Measurements from ENCODE around the gene NFE2L2. TPM values are rescaled to one million over a fixed set of nuclear protein-coding genes. Genes with fewer than 3 reads are reported as not detected.

Gene NFE2L2
- total and polyA plus RNA-seq, 2 experiments from 2014 or later, result 35.0 to 39.1 TPM

DNA sequence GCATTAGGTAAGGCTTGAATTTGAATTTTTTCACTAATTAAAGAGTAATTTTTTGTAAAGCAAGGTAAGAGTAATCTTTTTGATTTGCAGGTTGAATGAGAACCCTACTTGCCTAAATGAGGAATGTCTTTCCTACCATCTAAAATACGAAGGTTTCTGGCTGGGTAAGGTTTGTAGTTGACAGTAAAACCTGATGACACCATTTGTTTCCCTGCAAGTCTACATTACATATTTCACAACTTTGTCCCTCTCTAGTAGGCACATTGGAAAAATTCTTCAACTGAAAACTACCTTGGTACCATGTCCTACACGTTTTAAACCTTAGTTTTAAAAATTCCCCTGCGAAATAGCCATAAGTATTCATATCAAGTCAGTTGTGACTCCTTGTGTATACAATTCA, 42.6 kb downstream of the NFE2L2 start (continued):
- TF ChIP-seq, protein P1, sequence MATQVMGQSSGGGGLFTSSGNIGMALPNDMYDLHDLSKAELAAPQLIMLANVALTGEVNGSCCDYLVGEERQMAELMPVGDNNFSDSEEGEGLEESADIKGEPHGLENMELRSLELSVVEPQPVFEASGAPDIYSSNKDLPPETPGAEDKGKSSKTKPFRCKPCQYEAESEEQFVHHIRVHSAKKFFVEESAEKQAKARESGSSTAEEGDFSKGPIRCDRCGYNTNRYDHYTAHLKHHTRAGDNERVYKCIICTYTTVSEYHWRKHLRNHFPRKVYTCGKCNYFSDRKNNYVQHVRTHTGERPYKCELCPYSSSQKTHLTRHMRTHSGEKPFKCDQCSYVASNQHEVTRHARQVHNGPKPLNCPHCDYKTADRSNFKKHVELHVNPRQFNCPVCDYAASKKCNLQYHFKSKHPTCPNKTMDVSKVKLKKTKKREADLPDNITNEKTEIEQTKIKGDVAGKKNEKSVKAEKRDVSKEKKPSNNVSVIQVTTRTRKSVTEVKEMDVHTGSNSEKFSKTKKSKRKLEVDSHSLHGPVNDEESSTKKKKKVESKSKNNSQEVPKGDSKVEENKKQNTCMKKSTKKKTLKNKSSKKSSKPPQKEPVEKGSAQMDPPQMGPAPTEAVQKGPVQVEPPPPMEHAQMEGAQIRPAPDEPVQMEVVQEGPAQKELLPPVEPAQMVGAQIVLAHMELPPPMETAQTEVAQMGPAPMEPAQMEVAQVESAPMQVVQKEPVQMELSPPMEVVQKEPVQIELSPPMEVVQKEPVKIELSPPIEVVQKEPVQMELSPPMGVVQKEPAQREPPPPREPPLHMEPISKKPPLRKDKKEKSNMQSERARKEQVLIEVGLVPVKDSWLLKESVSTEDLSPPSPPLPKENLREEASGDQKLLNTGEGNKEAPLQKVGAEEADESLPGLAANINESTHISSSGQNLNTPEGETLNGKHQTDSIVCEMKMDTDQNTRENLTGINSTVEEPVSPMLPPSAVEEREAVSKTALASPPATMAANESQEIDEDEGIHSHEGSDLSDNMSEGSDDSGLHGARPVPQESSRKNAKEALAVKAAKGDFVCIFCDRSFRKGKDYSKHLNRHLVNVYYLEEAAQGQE (IDR thresholded peaks at IDR 0.05; ENCODE audit: unreplicated experiment), result no peak

DNA sequence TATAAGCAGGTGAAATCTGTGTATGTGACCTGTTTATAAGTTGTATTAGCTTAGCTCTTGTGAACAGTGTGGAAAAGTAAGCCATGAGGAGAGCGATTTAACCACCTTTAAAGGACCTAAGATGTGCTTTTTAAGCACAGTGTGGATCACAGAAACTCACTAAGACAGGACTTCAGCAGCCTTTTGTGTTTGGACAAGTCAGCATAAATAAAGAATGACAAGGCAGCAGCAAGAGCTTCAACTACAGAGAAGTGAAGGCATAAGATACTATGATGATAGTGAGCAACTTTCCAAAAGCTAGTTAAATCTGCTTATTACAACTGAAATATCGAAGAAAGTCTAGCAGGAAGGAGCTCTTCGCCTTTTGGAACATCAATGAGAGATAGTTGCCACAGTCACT, 43.0 kb downstream of the NFE2L2 start:
- H3K9me3 Mint-ChIP-seq, result no peaks in the 10 kb centered on the region
- peaks cover 18% of the 10 kb centered on the region for H3K4me1 ChIP-seq (ENCODE audit: insufficient read depth)
- DNase-seq (ENCODE audit: low spot score) (no peak), ATAC-seq (no peak)
- H3K79me2 ChIP-seq (replicated peaks; ENCODE audit: insufficient read depth), result peaks cover 23% of the 10 kb centered on the region
- peaks cover 39% of the 10 kb centered on the region for H3K36me3 ChIP-seq (ENCODE audit: insufficient read depth)
- H3K27me3 Mint-ChIP-seq (ENCODE audit: insufficient read depth, low read depth, poor library complexity), result peaks cover 20% of the 10 kb centered on the region
- peaks cover 7% of the 10 kb centered on the region; the same call in 1 of the 2 replicates for H3F3A ChIP-seq (replicated peaks; ENCODE audit: low read depth)
- H4K20me1 ChIP-seq (replicated peaks; ENCODE audit: insufficient read depth), result peaks cover 10% of the 10 kb centered on the region
- no peak overlapping the region for H3K4me3 Mint-ChIP-seq
- no peak overlapping the region for H3K4me2 ChIP-seq
- no peak overlapping the region for H3K4me3 ChIP-seq
- no peaks in the 10 kb centered on the region for H3K27me3 ChIP-seq (ENCODE audit: insufficient read depth)
- H2AFZ ChIP-seq, result no peak overlapping the region
- H3K27ac ChIP-seq (ENCODE audit: low read depth), result 0 out of 2 replicates have a peak overlapping the region, but pooled peaks have one; percentile 2
- H3K9me2 ChIP-seq (ENCODE audit: insufficient read depth), result no peaks in the 10 kb centered on the region
- peaks cover 72% of the 10 kb centered on the region for H3K36me3 Mint-ChIP-seq (ENCODE audit: low read depth)
- H3K27ac Mint-ChIP-seq, result peak overlapping the region; percentile 20; the same call in 1 of the 2 replicates
- H3K4me1 Mint-ChIP-seq, result peaks cover 42% of the 10 kb centered on the region
- TF ChIP-seq NANOG (IDR thresholded peaks at IDR 0.05; ENCODE audit: borderline replicate concordance) (no peak), EZH2phosphoT487 (IDR thresholded peaks at IDR 0.05; ENCODE audit: unreplicated experiment) (no peak), ZNF331 (CRISPR knock-in tag; IDR thresholded peaks at IDR 0.05; ENCODE audit: low read depth) (no peak), POLR2AphosphoS5 (IDR thresholded peaks at IDR 0.05; ENCODE audit: low read depth) (no peak; the same call in 1 of the 2 replicates), ZNF114 (CRISPR knock-in tag; IDR thresholded peaks at IDR 0.05) (no peak), EZH2 (IDR thresholded peaks at IDR 0.05; ENCODE audit: low read depth, unreplicated experiment) (no peak), CREB1 (CRISPR knock-in tag; IDR thresholded peaks at IDR 0.05; ENCODE audit: low read depth) (no peak), JUNB (IDR thresholded peaks at IDR 0.05; ENCODE audit: unreplicated experiment) (no peak)
- TF ChIP-seq, protein P1 (IDR thresholded peaks at IDR 0.05; ENCODE audit: unreplicated experiment), result no peak
- TF ChIP-seq, protein P2, sequence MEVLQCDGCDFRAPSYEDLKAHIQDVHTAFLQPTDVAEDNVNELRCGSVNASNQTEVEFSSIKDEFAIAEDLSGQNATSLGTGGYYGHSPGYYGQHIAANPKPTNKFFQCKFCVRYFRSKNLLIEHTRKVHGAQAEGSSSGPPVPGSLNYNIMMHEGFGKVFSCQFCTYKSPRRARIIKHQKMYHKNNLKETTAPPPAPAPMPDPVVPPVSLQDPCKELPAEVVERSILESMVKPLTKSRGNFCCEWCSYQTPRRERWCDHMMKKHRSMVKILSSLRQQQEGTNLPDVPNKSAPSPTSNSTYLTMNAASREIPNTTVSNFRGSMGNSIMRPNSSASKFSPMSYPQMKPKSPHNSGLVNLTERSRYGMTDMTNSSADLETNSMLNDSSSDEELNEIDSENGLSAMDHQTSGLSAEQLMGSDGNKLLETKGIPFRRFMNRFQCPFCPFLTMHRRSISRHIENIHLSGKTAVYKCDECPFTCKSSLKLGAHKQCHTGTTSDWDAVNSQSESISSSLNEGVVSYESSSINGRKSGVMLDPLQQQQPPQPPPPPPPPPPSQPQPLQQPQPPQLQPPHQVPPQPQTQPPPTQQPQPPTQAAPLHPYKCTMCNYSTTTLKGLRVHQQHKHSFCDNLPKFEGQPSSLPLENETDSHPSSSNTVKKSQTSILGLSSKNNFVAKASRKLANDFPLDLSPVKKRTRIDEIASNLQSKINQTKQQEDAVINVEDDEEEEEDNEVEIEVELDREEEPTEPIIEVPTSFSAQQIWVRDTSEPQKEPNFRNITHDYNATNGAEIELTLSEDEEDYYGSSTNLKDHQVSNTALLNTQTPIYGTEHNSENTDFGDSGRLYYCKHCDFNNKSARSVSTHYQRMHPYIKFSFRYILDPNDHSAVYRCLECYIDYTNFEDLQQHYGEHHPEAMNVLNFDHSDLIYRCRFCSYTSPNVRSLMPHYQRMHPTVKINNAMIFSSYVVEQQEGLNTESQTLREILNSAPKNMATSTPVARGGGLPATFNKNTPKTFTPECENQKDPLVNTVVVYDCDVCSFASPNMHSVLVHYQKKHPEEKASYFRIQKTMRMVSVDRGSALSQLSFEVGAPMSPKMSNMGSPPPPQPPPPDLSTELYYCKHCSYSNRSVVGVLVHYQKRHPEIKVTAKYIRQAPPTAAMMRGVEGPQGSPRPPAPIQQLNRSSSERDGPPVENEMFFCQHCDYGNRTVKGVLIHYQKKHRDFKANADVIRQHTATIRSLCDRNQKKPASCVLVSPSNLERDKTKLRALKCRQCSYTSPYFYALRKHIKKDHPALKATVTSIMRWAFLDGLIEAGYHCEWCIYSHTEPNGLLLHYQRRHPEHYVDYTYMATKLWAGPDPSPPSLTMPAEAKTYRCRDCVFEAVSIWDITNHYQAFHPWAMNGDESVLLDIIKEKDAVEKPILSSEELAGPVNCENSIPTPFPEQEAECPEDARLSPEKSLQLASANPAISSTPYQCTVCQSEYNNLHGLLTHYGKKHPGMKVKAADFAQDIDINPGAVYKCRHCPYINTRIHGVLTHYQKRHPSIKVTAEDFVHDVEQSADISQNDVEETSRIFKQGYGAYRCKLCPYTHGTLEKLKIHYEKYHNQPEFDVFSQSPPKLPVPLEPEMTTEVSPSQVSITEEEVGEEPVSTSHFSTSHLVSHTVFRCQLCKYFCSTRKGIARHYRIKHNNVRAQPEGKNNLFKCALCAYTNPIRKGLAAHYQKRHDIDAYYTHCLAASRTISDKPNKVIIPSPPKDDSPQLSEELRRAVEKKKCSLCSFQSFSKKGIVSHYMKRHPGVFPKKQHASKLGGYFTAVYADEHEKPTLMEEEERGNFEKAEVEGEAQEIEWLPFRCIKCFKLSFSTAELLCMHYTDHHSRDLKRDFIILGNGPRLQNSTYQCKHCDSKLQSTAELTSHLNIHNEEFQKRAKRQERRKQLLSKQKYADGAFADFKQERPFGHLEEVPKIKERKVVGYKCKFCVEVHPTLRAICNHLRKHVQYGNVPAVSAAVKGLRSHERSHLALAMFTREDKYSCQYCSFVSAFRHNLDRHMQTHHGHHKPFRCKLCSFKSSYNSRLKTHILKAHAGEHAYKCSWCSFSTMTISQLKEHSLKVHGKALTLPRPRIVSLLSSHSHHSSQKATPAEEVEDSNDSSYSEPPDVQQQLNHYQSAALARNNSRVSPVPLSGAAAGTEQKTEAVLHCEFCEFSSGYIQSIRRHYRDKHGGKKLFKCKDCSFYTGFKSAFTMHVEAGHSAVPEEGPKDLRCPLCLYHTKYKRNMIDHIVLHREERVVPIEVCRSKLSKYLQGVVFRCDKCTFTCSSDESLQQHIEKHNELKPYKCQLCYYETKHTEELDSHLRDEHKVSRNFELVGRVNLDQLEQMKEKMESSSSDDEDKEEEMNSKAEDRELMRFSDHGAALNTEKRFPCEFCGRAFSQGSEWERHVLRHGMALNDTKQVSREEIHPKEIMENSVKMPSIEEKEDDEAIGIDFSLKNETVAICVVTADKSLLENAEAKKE (CRISPR knock-in tag; IDR thresholded peaks at IDR 0.05), result no peak
- TF ChIP-seq, protein P3, sequence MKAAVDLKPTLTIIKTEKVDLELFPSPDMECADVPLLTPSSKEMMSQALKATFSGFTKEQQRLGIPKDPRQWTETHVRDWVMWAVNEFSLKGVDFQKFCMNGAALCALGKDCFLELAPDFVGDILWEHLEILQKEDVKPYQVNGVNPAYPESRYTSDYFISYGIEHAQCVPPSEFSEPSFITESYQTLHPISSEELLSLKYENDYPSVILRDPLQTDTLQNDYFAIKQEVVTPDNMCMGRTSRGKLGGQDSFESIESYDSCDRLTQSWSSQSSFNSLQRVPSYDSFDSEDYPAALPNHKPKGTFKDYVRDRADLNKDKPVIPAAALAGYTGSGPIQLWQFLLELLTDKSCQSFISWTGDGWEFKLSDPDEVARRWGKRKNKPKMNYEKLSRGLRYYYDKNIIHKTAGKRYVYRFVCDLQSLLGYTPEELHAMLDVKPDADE (IDR thresholded peaks at IDR 0.05), result no peak

Data from GM23338 (cell line).